Activated T-cell treated with anti-CD3 and anti-CD28 coated beads for 48 hours (primary cell): ENCODE data around the gene CHTF18.

Experiments used
- DNase-seq: peaks from one replicate; pipeline ENCODE4 v3.0.0-alpha.2; 2020; ENCODE audit warnings: low read depth

CHTF18 gene

GRCh38 chr16:794091-794822 lies 5.8 kb downstream of the CHTF18 start:
- no peak for DNase-seq

- DNase-seq, result no peak
Observed at GRCh38 chr16:794853-795466, 6.5 kb downstream of the CHTF18 start.

GRCh38 chr16:795580-796229 lies 7.3 kb downstream of the CHTF18 start:
- no peak for DNase-seq

GRCh38 chr16:796296-797119 lies 8.1 kb downstream of the CHTF18 start:
- no peak for DNase-seq

GRCh38 chr16:797120-797420 lies 8.7 kb downstream of the CHTF18 start:
- no peak for DNase-seq

GRCh38 chr16:797686-798085 lies 9.3 kb downstream of the CHTF18 start:
- no peak for DNase-seq

GRCh38 chr16:798666-799065 lies 10.2 kb downstream of the CHTF18 start:
- DNase-seq, result no peak

GRCh38 chr16:799111-799947 lies 10.9 kb downstream of the CHTF18 start:
- no peak for DNase-seq

GRCh38 chr16:799948-800833 lies 11.8 kb downstream of the CHTF18 start, which contains the start of gene GNG13:
GNG13 (minus strand) TSS chr16:800734; CDS start chr16:799077, 1,657 bp downstream.
- no peak for DNase-seq

- no peak for DNase-seq
Observed at GRCh38 chr16:800834-801511, 12.6 kb downstream of the CHTF18 start.

GRCh38 chr16:801584-802363 lies 13.4 kb downstream of the CHTF18 start:
- no peak for DNase-seq

GRCh38 chr16:802461-802860 lies 14.0 kb downstream of the CHTF18 start:
- DNase-seq, result no peak

- DNase-seq, result no peak
Observed at GRCh38 chr16:802914-803753, 14.7 kb downstream of the CHTF18 start.

- DNase-seq, result no peak
Observed at GRCh38 chr16:803754-804080, 15.3 kb downstream of the CHTF18 start.

GRCh38 chr16:804193-805048 lies 16.0 kb downstream of the CHTF18 start:
- DNase-seq, result no peak

- DNase-seq, result no peak
Observed at GRCh38 chr16:805474-805873, 17.1 kb downstream of the CHTF18 start.

GRCh38 chr16:807347-808084 lies 19.1 kb downstream of the CHTF18 start:
- DNase-seq, result peak; percentile 82
